NCI-H2171 treated with DMSO at 0.1 percent for 48 hours (cell line): ENCODE measurements around the gene CNGA4.
A peak's percentile ranks its signal among the peaks of the same experiment; 100 is the strongest.
"Not testable (repeated sequence)": the region's sequence is repeated elsewhere in the genome, so short reads cannot be mapped to it uniquely, and the experiment has no call there.

ENCODE experiments used
- DNase-seq: peaks from one replicate; lab custom pipeline; 2025; lab: John Stamatoyannopoulos, UW

Gene CNGA4

DNA sequence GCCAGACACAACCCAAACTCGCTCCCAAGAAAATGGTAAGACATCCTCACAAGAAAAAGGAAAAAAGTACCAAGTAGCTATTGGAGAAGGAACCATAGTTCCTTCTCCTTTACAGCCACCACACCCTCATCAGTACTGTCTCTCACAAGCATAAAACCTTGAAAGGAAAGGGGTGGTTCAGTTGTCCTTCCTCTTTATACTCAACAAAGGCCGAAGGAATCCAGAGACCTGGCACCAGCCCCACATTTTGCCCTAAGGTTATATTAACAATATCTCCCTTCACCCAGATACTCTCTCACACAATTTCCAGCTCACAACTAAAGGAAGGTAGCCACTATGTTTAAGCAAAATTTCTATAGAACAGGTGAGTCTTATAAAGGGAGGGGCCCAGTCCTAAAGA, 13.0 kb upstream of the CNGA4 start:
- no peak for DNase-seq

DNA sequence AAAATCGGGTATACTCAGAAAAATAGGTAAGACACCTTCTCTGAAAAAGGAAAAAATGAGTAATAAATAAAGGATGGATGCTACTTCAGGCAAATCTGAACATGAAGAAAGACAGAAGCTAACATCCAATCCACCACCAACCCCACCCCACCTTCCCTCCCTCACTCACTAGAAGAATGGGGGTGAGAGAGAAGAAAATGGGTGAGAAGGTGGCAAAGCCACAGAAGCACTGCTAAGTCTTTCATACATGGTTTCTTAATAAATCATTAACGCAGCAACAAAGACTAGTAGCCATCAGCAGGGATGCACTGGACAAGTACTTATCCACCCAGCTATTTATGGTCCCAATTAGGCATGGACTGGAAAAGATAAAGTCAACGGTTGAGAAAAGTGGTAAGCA, 10.4 kb upstream of the CNGA4 start:
- DNase-seq = no peak

DNA sequence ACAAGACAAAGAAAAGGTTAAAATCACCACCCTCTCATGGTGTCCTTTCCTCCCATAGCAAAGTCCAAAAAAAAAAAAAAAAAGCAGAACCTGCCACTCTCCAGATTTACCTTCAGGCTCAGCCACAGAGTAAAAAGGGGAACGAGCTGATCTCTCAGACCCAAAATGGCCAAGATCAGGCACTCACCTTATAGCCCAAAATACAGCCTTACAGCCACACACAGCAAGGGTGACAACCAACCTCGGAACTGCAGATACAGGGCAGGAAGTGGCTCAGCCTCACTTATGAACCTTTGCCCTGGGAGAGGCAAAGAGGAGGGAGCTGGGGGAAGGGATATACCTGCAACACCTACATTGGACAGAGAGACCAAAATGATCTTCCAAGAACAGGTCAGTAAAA, 9.0 kb upstream of the CNGA4 start:
- no peak for DNase-seq

DNA sequence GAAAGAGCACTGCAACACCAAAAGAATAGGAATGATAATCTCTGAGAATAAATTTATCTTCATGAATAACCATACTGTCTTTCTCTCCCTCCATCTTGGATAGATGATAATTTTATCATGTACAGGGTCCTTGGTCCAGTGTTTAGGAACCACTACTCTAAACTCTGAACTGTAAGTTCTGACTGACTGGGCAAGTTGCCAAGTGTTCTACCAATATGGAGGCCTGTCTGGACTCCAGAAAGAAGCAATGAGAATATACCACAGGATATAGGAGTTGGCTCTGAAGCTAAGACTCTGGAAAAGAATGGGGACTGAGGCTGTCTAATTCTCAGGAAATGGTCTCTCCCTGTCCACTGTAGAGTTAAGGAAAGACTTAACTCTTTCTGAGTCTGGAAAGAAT, 6.0 kb upstream of the CNGA4 start:
- no peak for DNase-seq

- DNase-seq = peak; percentile 21
Observed at GRCh38 chr11:6233984-6234386, 4.9 kb upstream of the CNGA4 start.

- DNase-seq = peak; percentile 96
Observed at GRCh38 chr11:6234387-6235107, 4.3 kb upstream of the CNGA4 start, which contains the start of gene FHIP1B. FHIP1B (minus strand) TSS chr11:6234636; CDS start chr11:6224516, 10,120 bp downstream.

DNA sequence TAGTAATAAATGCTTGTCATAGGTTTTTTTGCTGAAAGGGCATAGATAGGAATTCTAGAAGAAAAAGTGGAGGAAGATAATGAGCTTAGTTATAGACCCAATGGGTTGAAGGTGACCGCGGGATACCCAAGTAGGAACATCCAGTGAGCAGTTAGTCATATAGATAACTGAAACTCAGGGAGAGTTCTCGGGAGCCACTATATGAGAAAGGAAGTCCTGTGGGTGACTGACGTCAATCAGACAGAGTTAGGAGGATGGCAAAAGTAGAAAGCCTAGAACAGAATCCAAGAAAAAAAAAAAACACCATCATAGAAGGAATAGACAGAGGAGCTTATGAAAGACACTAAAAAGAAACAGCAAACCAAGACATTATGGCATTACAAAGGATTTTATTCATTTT, 1.6 kb upstream of the CNGA4 start:
- no peak for DNase-seq

DNA sequence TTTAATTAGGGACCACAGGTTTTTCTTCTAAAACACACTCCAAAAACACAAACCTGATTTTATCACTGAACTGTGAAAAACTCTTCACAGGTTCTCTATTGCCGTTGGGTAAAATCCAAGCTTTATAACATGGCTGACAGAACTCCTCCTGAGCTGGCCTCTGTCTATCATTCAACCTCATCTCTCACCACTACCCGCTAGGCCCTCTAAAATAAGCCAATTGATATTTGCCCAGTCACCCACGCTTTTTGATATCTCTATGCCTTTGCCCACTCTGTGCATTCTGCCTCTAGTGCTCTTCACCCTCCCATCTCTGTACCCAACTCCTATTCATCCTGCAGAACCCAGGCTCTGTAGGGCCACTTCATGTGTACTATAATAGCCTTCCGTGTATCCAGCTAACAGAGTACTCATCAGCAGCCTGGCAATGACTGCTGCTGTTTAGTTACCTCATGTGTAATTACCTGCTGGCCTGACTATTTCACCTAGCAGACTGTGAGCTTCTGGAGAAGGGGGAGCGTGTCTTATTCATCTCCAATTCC, 1.1 kb upstream of the CNGA4 start:
- DNase-seq = no peak

- no peak for DNase-seq
Observed at GRCh38 chr11:6240139-6240538, 1.2 kb downstream of the CNGA4 start.

- no peak for DNase-seq
Observed at GRCh38 chr11:6240781-6241180, 1.9 kb downstream of the CNGA4 start.

GRCh38 chr11:6241316-6241715, 2.4 kb downstream of the CNGA4 start:
- no peak for DNase-seq

DNA sequence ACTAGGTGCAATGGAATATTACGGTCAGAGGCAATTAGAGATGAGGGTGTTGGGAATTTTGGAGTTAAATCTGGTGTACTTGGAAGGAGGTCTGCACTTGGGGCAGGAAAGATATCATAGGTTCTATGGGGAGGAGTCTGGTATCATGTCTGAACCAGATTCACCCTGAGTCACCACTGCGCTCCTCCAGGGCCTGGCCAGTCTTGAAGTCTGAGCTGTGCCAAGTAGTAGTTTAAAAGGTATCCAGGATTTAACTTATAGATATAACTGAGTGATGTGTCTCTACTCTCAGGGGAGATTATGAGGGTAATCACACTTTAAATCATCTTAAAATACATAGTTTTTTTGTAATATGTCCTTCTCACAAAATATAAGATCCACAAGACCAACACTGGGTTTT, 6.6 kb downstream of the CNGA4 start:
- DNase-seq = no peak

GRCh38 chr11:6248248-6248647, 9.4 kb downstream of the CNGA4 start:
- no peak for DNase-seq

DNA sequence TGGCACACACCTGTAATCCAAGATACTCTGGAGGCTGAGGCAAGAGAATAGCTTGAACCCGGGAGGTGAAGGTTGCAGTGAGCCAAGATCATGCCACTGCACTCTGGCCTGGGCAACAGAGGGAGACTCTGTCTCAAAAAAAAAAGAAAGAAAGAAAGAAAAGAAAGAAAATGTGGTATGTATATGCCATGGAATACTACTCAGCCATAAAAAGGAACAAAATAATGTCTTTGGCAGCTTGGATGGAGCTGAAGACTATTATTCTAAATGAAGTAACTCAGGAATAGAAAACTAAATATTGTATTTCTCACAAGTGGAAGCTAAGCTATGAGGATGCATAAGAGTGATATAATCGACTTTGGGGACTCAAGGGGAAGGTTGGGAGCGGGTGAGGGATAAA, 10.0 kb downstream of the CNGA4 start:
- DNase-seq = not testable (repeated sequence)

- no peak for DNase-seq
Observed at GRCh38 chr11:6249770-6250555, 11.1 kb downstream of the CNGA4 start.

DNA sequence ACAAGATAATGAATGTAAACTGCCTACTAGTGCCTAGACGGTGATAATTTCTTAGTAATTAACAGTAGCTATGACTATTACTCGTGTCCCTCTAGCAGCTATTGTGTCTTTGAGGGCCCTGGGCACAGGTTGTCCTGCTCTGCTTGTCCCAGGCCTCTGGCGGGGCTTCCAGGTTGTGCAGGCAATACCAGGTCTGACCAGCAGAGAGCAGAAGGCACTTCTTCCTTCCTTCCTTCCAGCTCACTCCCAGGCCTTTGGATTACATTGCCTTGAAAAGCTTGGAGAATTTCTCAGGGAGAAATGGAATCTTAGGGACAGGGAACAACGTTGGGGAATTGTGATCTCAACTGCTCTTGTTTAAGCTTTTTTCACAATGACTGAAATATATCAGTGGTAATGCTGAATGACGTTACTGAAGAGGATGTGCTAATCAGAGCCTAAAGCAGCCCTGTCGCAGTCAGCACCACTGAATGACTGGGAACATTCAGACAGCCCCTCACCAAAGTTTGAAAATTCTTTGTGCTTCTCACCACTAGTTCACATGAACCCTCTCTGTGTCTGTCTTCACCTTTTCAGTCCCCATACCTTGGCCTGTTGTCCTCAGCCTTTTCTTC, 12.3 kb downstream of the CNGA4 start:
- no peak for DNase-seq

DNA sequence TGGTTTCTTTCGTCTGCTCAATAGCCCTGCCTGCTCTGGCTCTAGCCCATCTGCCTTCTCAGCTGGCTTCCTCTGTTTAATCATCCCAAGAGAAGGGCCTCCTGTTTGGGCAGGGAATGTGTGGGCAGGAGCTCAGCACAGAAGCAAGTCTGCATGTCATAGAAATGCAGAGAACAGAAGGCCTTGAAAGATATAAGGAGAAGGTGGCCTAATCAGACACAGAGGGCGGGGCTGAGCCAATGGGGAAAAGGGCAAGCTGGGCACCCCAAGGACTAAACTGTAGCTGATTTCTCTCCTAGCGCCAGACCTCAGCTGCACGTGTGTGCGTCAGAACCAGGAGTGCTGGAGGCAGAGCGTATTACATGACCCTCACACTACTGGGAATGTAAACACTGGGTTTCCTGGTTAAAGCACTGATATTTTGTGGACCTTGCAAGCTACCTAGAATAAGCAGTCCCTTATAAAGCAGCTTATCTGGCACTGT, 13.1 kb downstream of the CNGA4 start:
- no peak for DNase-seq

GRCh38 chr11:6253197-6253596, 14.3 kb downstream of the CNGA4 start:
- no peak for DNase-seq

DNA sequence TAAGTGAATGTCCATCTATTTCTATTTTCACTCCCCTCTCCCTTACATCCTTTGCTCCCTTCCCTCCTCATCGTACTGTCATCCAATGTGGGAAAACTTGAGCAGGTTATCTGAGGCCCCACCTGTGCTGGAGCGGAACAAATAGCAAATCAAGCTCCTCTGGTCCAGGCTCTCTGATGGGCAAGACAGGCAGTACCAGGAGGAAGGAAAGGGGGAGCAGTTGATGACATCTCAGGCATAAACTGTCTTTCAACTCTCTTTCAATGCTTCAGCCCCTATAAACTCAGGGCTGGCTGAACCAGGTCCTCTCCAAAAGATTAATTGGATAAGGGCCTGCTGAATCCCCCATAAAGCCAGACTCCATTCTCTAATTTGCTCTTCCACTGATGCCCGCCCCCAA, 19.3 kb downstream of the CNGA4 start:
- DNase-seq = no peak

DNA sequence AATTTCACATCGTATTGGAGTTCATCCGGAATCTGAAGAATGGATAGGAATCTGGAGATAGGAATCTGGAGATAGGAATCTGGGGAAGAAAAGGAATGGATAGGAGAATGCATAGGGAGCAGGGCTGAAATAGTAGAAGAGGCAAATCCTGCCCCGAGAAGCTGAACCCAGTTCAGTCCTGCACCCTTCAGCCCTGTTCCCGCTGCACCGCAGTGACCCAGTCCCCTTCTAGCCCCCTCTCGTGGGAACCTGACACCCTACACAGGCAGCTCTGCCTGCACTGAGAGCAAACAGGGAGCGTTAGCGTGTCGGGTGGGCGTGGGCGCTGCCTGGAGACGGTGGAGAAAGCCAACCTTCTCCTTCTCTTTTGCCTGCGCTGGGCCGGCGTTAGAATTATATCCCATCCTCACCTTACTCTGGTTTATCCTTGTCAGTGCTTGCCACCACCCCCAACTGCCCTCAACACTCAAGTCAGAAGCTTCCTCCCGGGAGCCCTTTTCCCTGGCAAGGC, 19.7 kb downstream of the CNGA4 start:
- DNase-seq = no peak

DNA sequence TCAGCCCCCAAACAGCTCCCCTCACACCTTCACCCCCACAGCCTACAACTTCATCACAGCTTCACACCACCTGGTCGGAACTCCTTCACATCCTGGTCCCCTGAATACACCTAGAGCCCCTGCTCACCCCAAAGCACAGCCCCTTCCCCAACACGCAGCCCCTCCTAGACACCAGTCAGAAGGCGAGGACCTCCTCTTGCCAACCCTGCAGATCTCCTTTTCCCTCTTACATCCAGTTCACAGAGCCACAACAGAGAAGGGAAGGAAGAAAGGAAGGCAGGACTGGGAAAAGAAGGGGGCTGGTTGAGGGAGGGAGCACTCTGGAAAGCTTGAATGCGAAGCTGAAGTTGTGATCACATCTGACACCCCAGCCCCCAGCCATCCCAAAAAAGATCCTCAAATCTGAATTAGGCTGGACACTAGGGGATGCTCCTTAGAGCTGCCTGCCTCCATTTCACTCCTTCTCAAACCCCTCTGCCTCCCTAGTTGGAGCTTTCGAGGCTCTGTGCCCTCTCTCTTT, 21.4 kb downstream of the CNGA4 start:
- DNase-seq = no peak

- DNase-seq = no peak
Observed at GRCh38 chr11:6263662-6264061, 24.8 kb downstream of the CNGA4 start.
